IMR-90 (cell line): ENCODE results near the gene SYT6. TPM values are rescaled to one million over a fixed set of nuclear protein-coding genes. Genes with fewer than 3 reads are reported as not detected.

Experiments
- ATAC-seq: fragments of 200-7000 bp; cut with Tn5 transposase; 2 replicates; pipeline ENCODE4 v1.9.1; 2020; ENCODE audit warnings: low read depth, mild to moderate bottlenecking, moderate library complexity
- BruUV-seq: library from RNA; stranded (reverse); fragments of 400-500 nt; replicated peaks from 2 replicates; lab custom pipeline; 2021; lab: Mats Ljungman, UMichigan
- CTCF ChIA-PET: fragments of 300-600 bp; formaldehyde crosslinking; extraction: SDS; loops from one replicate; lab custom pipeline; 2021; ENCODE audit warnings: antibody characterized with exemption; lab: Yijun Ruan, JAX
- POLR2A ChIA-PET: fragments of 300-600 bp; sonication (Branson Sonifier 250); formaldehyde crosslinking; loops from one replicate; lab custom pipeline; 2022; ENCODE audit warnings: antibody characterized with exemption; ENCODE audit not compliant: unreplicated experiment; lab: Charles Lee
- DNase-seq: peaks from one replicate; pipeline ENCODE4 v3.0.0; 2013
- H2AFZ ChIP-seq: replicated peaks from 2 replicates; pipeline ENCODE3; 2013; ENCODE audit warnings: low read length, mild to moderate bottlenecking; ENCODE audit not compliant: poor library complexity
- H2AK5ac ChIP-seq: 2 replicates; pipeline ENCODE4 v1.6.1; 2013; ENCODE audit warnings: low read depth, low read length, inconsistent platforms
- H2AK9ac ChIP-seq: replicated peaks from 2 replicates; pipeline ENCODE3; 2013; ENCODE audit warnings: mild to moderate bottlenecking, low read depth, low read length, moderate library complexity; ENCODE audit not compliant: poor library complexity
- H2BK120ac ChIP-seq: 2 replicates; pipeline ENCODE4 v1.6.1; 2013; ENCODE audit warnings: low read depth, low read length, inconsistent platforms
- H2BK15ac ChIP-seq: 3 replicates; pipeline ENCODE4 v1.6.1; 2013; ENCODE audit warnings: low read depth, low read length, inconsistent platforms
- H2BK20ac ChIP-seq: 2 replicates; pipeline ENCODE4 v1.6.1; 2013; ENCODE audit warnings: low read depth, mild to moderate bottlenecking, inconsistent platforms, low read length, moderate library complexity
- H2BK5ac ChIP-seq: 2 replicates; pipeline ENCODE4 v1.6.1; 2013; ENCODE audit warnings: mild to moderate bottlenecking, low read depth, low read length, inconsistent platforms; ENCODE audit not compliant: poor library complexity, severe bottlenecking
- H3K14ac ChIP-seq: replicated peaks from 2 replicates; pipeline ENCODE4 v1.6.1; 2013; ENCODE audit warnings: low read depth, low read length, inconsistent platforms
- H3K18ac ChIP-seq: 2 replicates; pipeline ENCODE4 v1.6.1; 2013; ENCODE audit warnings: low read depth, low read length, control low read depth
- H3K23ac ChIP-seq: 2 replicates; pipeline ENCODE4 v1.6.1; 2013; ENCODE audit warnings: low read depth, low read length, inconsistent platforms
- H3K27ac ChIP-seq: 2 replicates; pipeline ENCODE4 v1.5.1; 2013; ENCODE audit warnings: mild to moderate bottlenecking, control low read depth, low read length; ENCODE audit not compliant: insufficient read depth
- H3K27me3 ChIP-seq: 2 replicates; pipeline ENCODE4 v1.6.1; 2013; ENCODE audit warnings: low read length; ENCODE audit not compliant: control insufficient read depth, insufficient read depth
- H3K36me3 ChIP-seq: 2 replicates; pipeline ENCODE4 v1.6.1; 2013; ENCODE audit warnings: low read length, mixed read lengths; ENCODE audit not compliant: control insufficient read depth, insufficient read depth
- H3K4ac ChIP-seq: 2 replicates; pipeline ENCODE4 v1.6.1; 2013; ENCODE audit warnings: low read depth, low read length, inconsistent platforms
- H3K4me1 ChIP-seq: 2 replicates; pipeline ENCODE4 v1.6.1; 2013; ENCODE audit warnings: low read length, mixed read lengths; ENCODE audit not compliant: control insufficient read depth, insufficient read depth
- H3K4me2 ChIP-seq: 2 replicates; pipeline ENCODE4 v1.6.1; 2013; ENCODE audit warnings: low read depth, mild to moderate bottlenecking, control low read depth, low read length, moderate library complexity
- H3K4me3 ChIP-seq: 2 replicates; pipeline ENCODE4 v1.5.1; 2013; ENCODE audit warnings: low read depth, mild to moderate bottlenecking, control low read depth, low read length, moderate library complexity; ENCODE audit not compliant: insufficient read depth
- H3K56ac ChIP-seq: 2 replicates; pipeline ENCODE4 v1.6.1; 2013; ENCODE audit warnings: low read length, inconsistent platforms; ENCODE audit not compliant: insufficient read depth; ENCODE audit errors: extremely low read depth
- H3K79me1 ChIP-seq, 2 experiments: 2 replicates each; pipeline ENCODE4 v1.6.1; 2013; ENCODE audit warnings: low read length in 2 of 2, inconsistent platforms in 1 of 2, low read depth in 1 of 2
- H3K9ac ChIP-seq: 2 replicates; pipeline ENCODE4 v1.6.1; 2013; ENCODE audit warnings: low read depth, low read length, control low read depth
- H3K9me1 ChIP-seq: 2 replicates; pipeline ENCODE4 v1.6.1; 2013; ENCODE audit warnings: low read length, inconsistent platforms; ENCODE audit not compliant: insufficient read depth
- H3K9me3 ChIP-seq: 2 replicates; pipeline ENCODE4 v1.6.1; 2013; ENCODE audit warnings: low read length; ENCODE audit not compliant: control insufficient read depth, insufficient read depth
- H4K20me1 ChIP-seq: 2 replicates; pipeline ENCODE4 v1.6.1; 2013; ENCODE audit warnings: low read length, inconsistent platforms; ENCODE audit not compliant: insufficient read depth
- H4K5ac ChIP-seq: 2 replicates; pipeline ENCODE4 v1.6.1; 2013; ENCODE audit warnings: mild to moderate bottlenecking, low read depth, low read length, control low read depth
- H4K8ac ChIP-seq, 2 experiments: 2 replicates each; pipeline ENCODE4 v1.6.1; 2013; ENCODE audit warnings: low read depth in 2 of 2, low read length in 2 of 2, control low read depth in 1 of 2, inconsistent platforms in 1 of 2
- H4K91ac ChIP-seq: 2 replicates; pipeline ENCODE4 v1.6.1; 2013; ENCODE audit warnings: low read depth, low read length, inconsistent platforms; ENCODE audit not compliant: insufficient read depth
- BHLHE40 ChIP-seq: fragments of 150-350 bp; IDR thresholded peaks from 2 replicates; pipeline ENCODE4 v1.6.1; 2016; ENCODE audit warnings: mild to moderate bottlenecking, low read depth, low read length
- CEBPB ChIP-seq: IDR thresholded peaks from 2 replicates; pipeline ENCODE4 v1.6.1; 2012; ENCODE audit warnings: low read depth, low read length, improper control_type of control experiment
- CHD1 ChIP-seq: IDR thresholded peaks from 2 replicates; pipeline ENCODE4 v1.6.1; 2012; ENCODE audit warnings: low read depth, low read length, improper control_type of control experiment
- CTCF ChIP-seq: conservative IDR thresholded peaks from 2 replicates; pipeline ENCODE4 v1.5.1; 2012; ENCODE audit warnings: mild to moderate bottlenecking, low read depth, low read length, improper control_type of control experiment
- ELK1 ChIP-seq: fragments of 150-350 bp; IDR thresholded peaks from 2 replicates; pipeline ENCODE4 v1.6.1; 2016; ENCODE audit warnings: low read depth, mild to moderate bottlenecking, low read length, moderate library complexity, borderline replicate concordance
- FOS ChIP-seq: fragments of 150-350 bp; IDR thresholded peaks from 2 replicates; pipeline ENCODE4 v1.6.1; 2016; ENCODE audit warnings: low read depth, low read length
- MAFK ChIP-seq: IDR thresholded peaks from 2 replicates; pipeline ENCODE4 v1.6.1; 2012; ENCODE audit warnings: low read depth, low read length, improper control_type of control experiment
- MAZ ChIP-seq: IDR thresholded peaks from 2 replicates; pipeline ENCODE4 v1.6.1; 2012; ENCODE audit warnings: low read depth, mild to moderate bottlenecking, low read length, improper control_type of control experiment, moderate library complexity, borderline replicate concordance
- MXI1 ChIP-seq: IDR thresholded peaks from 2 replicates; pipeline ENCODE4 v1.6.1; 2012; ENCODE audit warnings: low read depth, mild to moderate bottlenecking, low read length, moderate library complexity, borderline replicate concordance
- NFE2L2 ChIP-seq: fragments of 150-350 bp; IDR thresholded peaks from 2 replicates; pipeline ENCODE4 v1.6.1; 2016; ENCODE audit warnings: low read depth, mild to moderate bottlenecking, low read length
- POLR2A ChIP-seq: IDR thresholded peaks from 2 replicates; pipeline ENCODE4 v1.6.1; 2012; ENCODE audit warnings: mild to moderate bottlenecking, low read depth, low read length
- RAD21 ChIP-seq: IDR thresholded peaks from 2 replicates; pipeline ENCODE4 v1.6.1; 2012; ENCODE audit warnings: low read length, improper control_type of control experiment
- RCOR1 ChIP-seq: IDR thresholded peaks from 2 replicates; pipeline ENCODE4 v1.6.1; 2012; ENCODE audit warnings: mild to moderate bottlenecking, low read length, improper control_type of control experiment; ENCODE audit not compliant: insufficient replicate concordance
- RFX5 ChIP-seq: IDR thresholded peaks from 2 replicates; pipeline ENCODE4 v1.8.0; 2012; ENCODE audit warnings: low read depth, mild to moderate bottlenecking, low read length, moderate library complexity
- SMC3 ChIP-seq: fragments of 150-350 bp; IDR thresholded peaks from 2 replicates; pipeline ENCODE4 v1.6.1; 2016; ENCODE audit warnings: low read depth, mild to moderate bottlenecking, antibody characterized with exemption, low read length, moderate library complexity
- USF2 ChIP-seq: fragments of 150-350 bp; IDR thresholded peaks from 2 replicates; pipeline ENCODE4 v1.6.1; 2017; ENCODE audit warnings: mild to moderate bottlenecking, antibody characterized with exemption, low read length, low read depth
- WGBS, 2 experiments: methylation state at CpG; one replicate each; pipeline versions ENCODE4 v1.1.5 to v1.1.7; 2013; ENCODE audit warnings: missing lambda C conversion rate in 2 of 2; ENCODE audit not compliant: insufficient read length in 1 of 2; ENCODE audit errors: extremely low coverage in 2 of 2; 5-methylcytosine and 5-hydroxymethylcytosine counted together
- dilution Hi-C: fragments of 300-500 bp; cut with HindIII; formaldehyde crosslinking; loops from one replicate; pipeline ENCODE4 v1.14.3; 2018; ENCODE audit warnings: low sequenced_read_pairs; ENCODE audit not compliant: unreplicated experiment
- in situ Hi-C: fragments of 300-500 bp; cut with MboI; formaldehyde crosslinking; loops from 3 replicates; pipeline ENCODE4 v1.14.3; 2019; ENCODE audit warnings: low sequenced_read_pairs, inconsistent platforms, mixed read lengths
- intact Hi-C: fragments of 100-400 bp; cut with micrococcal nuclease; formaldehyde crosslinking; loops from 2 replicates; pipeline ENCODE4 v1.10.0; 2022
- polyA plus RNA-seq, 3 experiments: library from polyadenylated mRNA; depleted of rRNA; stranded (reverse); fragments of >200 nt; gene quantifications; 2 replicates each; pipeline ENCODE4 v1.2.3, GENCODE V29; 2012; ENCODE audit warnings: low replicate concordance in 1 of 3
- total RNA-seq: library from RNA; depleted of rRNA; stranded (reverse); fragments of >200 nt; gene quantifications from 2 replicates; pipeline ENCODE4 v1.2.3, GENCODE V29; 2012

Gene SYT6
- total and polyA plus RNA-seq, 2 of the 4 experiments (the other 2 are of a cell fraction) = not detected

- Histone ChIP-seq H4K91ac (no peak overlapping the region), H3K27me3 (peaks cover 77% of the 10 kb centered on the region), H2AK9ac (no peak overlapping the region), H4K8ac (no peak overlapping the region), H3K9me3 (peaks cover 1% of the 10 kb centered on the region; the same call in 1 of the 2 replicates), H3K4me1 (no peaks in the 10 kb centered on the region; the same call in 1 of the 2 replicates), H4K20me1 (no peaks in the 10 kb centered on the region), H2BK15ac (no peak overlapping the region), H3K56ac (no peak overlapping the region), H2BK5ac (no peak overlapping the region), H3K4me2 (no peak overlapping the region), H3K79me1 (no peaks in the 10 kb centered on the region), H3K4ac (no peak overlapping the region), H3K9me1 (no peaks in the 10 kb centered on the region), H2BK20ac (no peak overlapping the region), H2AFZ (no peak overlapping the region), H3K23ac (no peak overlapping the region), H2AK5ac (no peak overlapping the region), H4K5ac (no peak overlapping the region), H2BK120ac (no peak overlapping the region), H3K4me3 (no peak overlapping the region), H3K27ac (no peak overlapping the region), H3K14ac (no peak overlapping the region), H3K18ac (no peak overlapping the region), H3K9ac (no peak overlapping the region), H3K36me3 (no peaks in the 10 kb centered on the region)
- BruUV-seq = no TSS peak
- CTCF ChIA-PET = no interaction called here
- DNase-seq = no peak
- in situ Hi-C loops = no loop called here
- POLR2A ChIA-PET = no interaction called here
- TF ChIP-seq ELK1 (no peak), MAZ (no peak), SMC3 (no peak), MAFK (no peak), CEBPB (no peak), RFX5 (no peak), MXI1 (no peak), POLR2A (no peak), CTCF (no peak), BHLHE40 (no peak), CHD1 (no peak), USF2 (no peak), RCOR1 (no peak), NFE2L2 (no peak), FOS (no peak), RAD21 (no peak)
- intact Hi-C loops = no loop called here
- no CpG with 5 or more reads among the region's 8 CpGs for WGBS, 2 experiments
- no peak for ATAC-seq
- dilution Hi-C loops = no loop called here
These were observed 2.0 kb upstream of the SYT6 start for GRCh38 chr1:114155706-114156105.
